CD4-positive, alpha-beta T cell (primary cell): ENCODE results near the gene TRIM60. TPM values are rescaled to one million over a fixed set of nuclear protein-coding genes. Genes with fewer than 3 reads are reported as not detected.
"Not testable (repeated sequence)": the region's sequence is repeated elsewhere in the genome, so short reads cannot be mapped to it uniquely, and the experiment has no call there.

Experiments used
- ATAC-seq: fragments of 200-7000 bp; cut with Tn5 transposase; one replicate; pipeline ENCODE4 v1.10.0; 2022; ENCODE audit warnings: mild to moderate bottlenecking; ENCODE audit not compliant: poor library complexity
- CTCF ChIA-PET: fragments of 350-600 bp; sonication (Branson Sonifier 250); formaldehyde crosslinking; loops from one replicate; lab custom pipeline; 2021; ENCODE audit warnings: antibody characterized with exemption, inconsistent platforms; lab: Charles Lee
- POLR2A ChIA-PET: fragments of 350-600 bp; sonication (Branson Sonifier 250); formaldehyde crosslinking; loops from one replicate; lab custom pipeline; 2021; ENCODE audit warnings: antibody characterized with exemption, inconsistent platforms; lab: Charles Lee
- DNase-seq, 14 experiments: peaks; one replicate each; pipeline ENCODE4 v3.0.0-alpha.2; 2013 to 2020; ENCODE audit warnings: mixed read lengths in 2 of 14
- H3K27ac ChIP-seq, 2 donors: one replicate each; pipeline versions ENCODE4 v1.5.1 to v1.7.0; 2013; ENCODE audit warnings: low read length in 2 of 2, low read depth in 1 of 2, mild to moderate bottlenecking in 1 of 2
- H3K27me3 ChIP-seq, 2 experiments: 1 replicate in 1 of 2; 2 replicates in 1 of 2; pipeline versions ENCODE4 v1.6.1 to v1.7.0; 2013; ENCODE audit warnings: low read length in 2 of 2, control low read depth in 1 of 2, mild to moderate bottlenecking in 1 of 2, moderate library complexity in 1 of 2; ENCODE audit not compliant: insufficient read depth in 2 of 2, control insufficient read depth in 1 of 2
- H3K36me3 ChIP-seq: one replicate; pipeline ENCODE4 v1.6.1; 2013; ENCODE audit warnings: low read length, control low read depth; ENCODE audit not compliant: insufficient read depth
- H3K4me1 ChIP-seq: one replicate; pipeline ENCODE4 v1.6.1; 2013; ENCODE audit warnings: low read length, control low read depth; ENCODE audit not compliant: insufficient read depth
- H3K4me3 ChIP-seq: one replicate; pipeline ENCODE4 v1.5.1; 2013; ENCODE audit warnings: mild to moderate bottlenecking, low read length, moderate library complexity
- H3K9me3 ChIP-seq, 2 experiments: 1 replicate in 1 of 2; 2 replicates in 1 of 2; pipeline versions ENCODE4 v1.6.1 to v1.7.0; 2013; ENCODE audit warnings: low read length in 2 of 2, mild to moderate bottlenecking in 2 of 2, control low read depth in 1 of 2, moderate library complexity in 1 of 2; ENCODE audit not compliant: control insufficient read depth in 1 of 2, insufficient read depth in 1 of 2
- H3K27ac Mint-ChIP-seq: one replicate; pipeline ENCODE4 v1.8.0; 2020; ENCODE audit warnings: mixed read lengths
- H3K27me3 Mint-ChIP-seq: one replicate; pipeline ENCODE4 v1.8.0; 2021; ENCODE audit warnings: mixed read lengths
- H3K36me3 Mint-ChIP-seq: one replicate; pipeline ENCODE4 v1.8.0; 2021; ENCODE audit warnings: low read depth, mixed read lengths
- H3K4me1 Mint-ChIP-seq: one replicate; pipeline ENCODE4 v1.8.0; 2021; ENCODE audit warnings: low read depth, mixed read lengths
- H3K4me3 Mint-ChIP-seq: one replicate; pipeline ENCODE4 v1.8.0; 2020; ENCODE audit warnings: mild to moderate bottlenecking, mixed read lengths
- H3K9me3 Mint-ChIP-seq: one replicate; pipeline ENCODE4 v1.8.0; 2020; ENCODE audit warnings: mixed read lengths
- intact Hi-C, 2 experiments: fragments of 100-400 bp; cut with DNase I in 1 of 2; cut with micrococcal nuclease in 1 of 2; formaldehyde crosslinking; loops; one replicate each; pipeline versions ENCODE4 v1.15.1 to v1.9.0; 2023 to 2025; cut with DNase I, micrococcal nuclease
- total RNA-seq, 174 experiments: library from RNA in 2 of 174; stranded (reverse) in 2 of 174; gene quantifications; one replicate each; pipeline ENCODE4 v1.2.3 and lab custom pipeline; 2021 to 2026
- TF ChIP-seq, protein P1 (sequence below): fragments of 200-600 bp; IDR thresholded peaks from one replicate; pipeline ENCODE4 v1.8.0; 2022; ENCODE audit warnings: antibody characterized with exemption, mild to moderate bottlenecking

Gene TRIM60
- total RNA-seq, 2 experiments from 2014 or later: not detected

GRCh38 chr4:165077034-165077578 is 45.3 kb downstream of the TRIM60 start:
- H3K27me3 Mint-ChIP-seq: no peaks in the 10 kb centered on the region
- H3K36me3 Mint-ChIP-seq: peaks cover 50% of the 10 kb centered on the region
- no peaks in the 10 kb centered on the region for H3K9me3 Mint-ChIP-seq
- Histone ChIP-seq H3K9me3 (no peaks in the 10 kb centered on the region), H3K4me1 (no peaks in the 10 kb centered on the region), H3K4me3 (no peak overlapping the region), H3K27ac (no peak overlapping the region), H3K27me3 (no peaks in the 10 kb centered on the region), H3K36me3 (peaks cover 13% of the 10 kb centered on the region)
- intact Hi-C loops: no loop called here
- CTCF ChIA-PET: no interaction called here
- ATAC-seq (no peak), DNase-seq (no peak)
- POLR2A ChIA-PET: no interaction called here
- TF ChIP-seq, protein P1, sequence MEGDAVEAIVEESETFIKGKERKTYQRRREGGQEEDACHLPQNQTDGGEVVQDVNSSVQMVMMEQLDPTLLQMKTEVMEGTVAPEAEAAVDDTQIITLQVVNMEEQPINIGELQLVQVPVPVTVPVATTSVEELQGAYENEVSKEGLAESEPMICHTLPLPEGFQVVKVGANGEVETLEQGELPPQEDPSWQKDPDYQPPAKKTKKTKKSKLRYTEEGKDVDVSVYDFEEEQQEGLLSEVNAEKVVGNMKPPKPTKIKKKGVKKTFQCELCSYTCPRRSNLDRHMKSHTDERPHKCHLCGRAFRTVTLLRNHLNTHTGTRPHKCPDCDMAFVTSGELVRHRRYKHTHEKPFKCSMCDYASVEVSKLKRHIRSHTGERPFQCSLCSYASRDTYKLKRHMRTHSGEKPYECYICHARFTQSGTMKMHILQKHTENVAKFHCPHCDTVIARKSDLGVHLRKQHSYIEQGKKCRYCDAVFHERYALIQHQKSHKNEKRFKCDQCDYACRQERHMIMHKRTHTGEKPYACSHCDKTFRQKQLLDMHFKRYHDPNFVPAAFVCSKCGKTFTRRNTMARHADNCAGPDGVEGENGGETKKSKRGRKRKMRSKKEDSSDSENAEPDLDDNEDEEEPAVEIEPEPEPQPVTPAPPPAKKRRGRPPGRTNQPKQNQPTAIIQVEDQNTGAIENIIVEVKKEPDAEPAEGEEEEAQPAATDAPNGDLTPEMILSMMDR: no peak
- no peak overlapping the region for H3K4me3 Mint-ChIP-seq
- H3K27ac Mint-ChIP-seq: no peak overlapping the region
- H3K4me1 Mint-ChIP-seq: no peaks in the 10 kb centered on the region

GRCh38 chr4:165079476-165079875 is 47.7 kb downstream of the TRIM60 start:
- H3K4me1 ChIP-seq: no peaks in the 10 kb centered on the region
- H3K27ac ChIP-seq: no peak overlapping the region
- DNase-seq: no peak
- CTCF ChIA-PET: no interaction called here
- H3K27me3 ChIP-seq: no peaks in the 10 kb centered on the region
- Mint-ChIP-seq H3K4me1 (no peaks in the 10 kb centered on the region), H3K4me3 (no peak overlapping the region), H3K36me3 (peaks cover 57% of the 10 kb centered on the region), H3K27me3 (no peaks in the 10 kb centered on the region), H3K9me3 (no peaks in the 10 kb centered on the region), H3K27ac (no peak overlapping the region)
- no peak for ATAC-seq
- intact Hi-C loops: no loop called here
- POLR2A ChIA-PET: no interaction called here
- TF ChIP-seq, protein P1: no peak
- H3K36me3 ChIP-seq: peaks cover 13% of the 10 kb centered on the region
- H3K4me3 ChIP-seq: no peak overlapping the region
- no peaks in the 10 kb centered on the region for H3K9me3 ChIP-seq

- H3K4me3 Mint-ChIP-seq, POLR2A ChIA-PET, H3K4me1 Mint-ChIP-seq, H3K4me1 ChIP-seq, H3K27ac Mint-ChIP-seq, H3K4me3 ChIP-seq, H3K9me3 Mint-ChIP-seq, H3K27ac ChIP-seq, intact Hi-C loops, H3K9me3 ChIP-seq, DNase-seq, H3K27me3 ChIP-seq, H3K27me3 Mint-ChIP-seq, ATAC-seq: not testable (repeated sequence)
- peaks cover 35% of the 10 kb centered on the region for H3K36me3 ChIP-seq
- H3K36me3 Mint-ChIP-seq: peaks cover 51% of the 10 kb centered on the region
- CTCF ChIA-PET: interaction anchor here (0.7 kb wide), 1 partner anchor 153 kb away, joined by 4 read pairs; no protein-coding TSS in a partner anchor
Measured at GRCh38 chr4:165084787-165085186, 53.0 kb downstream of the TRIM60 start.

DNA sequence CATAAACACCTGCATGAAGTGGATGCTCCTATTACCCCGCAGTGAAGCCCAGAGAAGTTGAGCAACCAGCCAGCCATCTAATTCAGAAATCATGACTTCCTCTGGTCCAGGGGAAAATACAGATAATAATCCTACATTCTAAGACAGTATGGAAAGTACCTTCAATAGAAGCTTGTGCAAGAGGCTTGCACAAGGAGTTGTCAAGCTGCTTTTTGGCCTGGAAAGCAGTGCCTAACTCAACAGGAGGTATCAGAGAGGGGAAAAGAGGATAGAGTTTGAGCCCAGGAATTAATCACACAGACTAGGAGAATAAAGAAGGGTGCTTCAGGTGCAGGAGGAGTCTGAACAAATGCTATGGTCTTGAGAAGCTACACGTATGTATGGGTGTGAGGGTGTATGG is 54.1 kb downstream of the TRIM60 start:
- no peak overlapping the region for H3K4me3 ChIP-seq
- Mint-ChIP-seq H3K4me1 (no peaks in the 10 kb centered on the region), H3K27ac (no peak overlapping the region), H3K4me3 (no peak overlapping the region), H3K36me3 (peaks cover 47% of the 10 kb centered on the region), H3K9me3 (no peaks in the 10 kb centered on the region), H3K27me3 (no peaks in the 10 kb centered on the region)
- no peaks in the 10 kb centered on the region for H3K9me3 ChIP-seq
- POLR2A ChIA-PET: no interaction called here
- no peaks in the 10 kb centered on the region for H3K4me1 ChIP-seq
- CTCF ChIA-PET: interaction anchor here (0.8 kb wide), 1 partner anchor 11 kb away, joined by 3 read pairs; no protein-coding TSS in a partner anchor
- no peak for DNase-seq
- no peak for ATAC-seq
- TF ChIP-seq, protein P1: no peak
- H3K27ac ChIP-seq: no peak overlapping the region
- intact Hi-C loops: no loop called here
- peaks cover 32% of the 10 kb centered on the region for H3K36me3 ChIP-seq
- no peaks in the 10 kb centered on the region for H3K27me3 ChIP-seq
